Neural cell (in vitro differentiated cells): ENCODE results near the gene UGT1A3. TPM values are rescaled to one million over a fixed set of nuclear protein-coding genes. Genes with fewer than 3 reads are reported as not detected.

Source experiments
- H2AFZ ChIP-seq: fragments of 200-600, 300-800 bp; sonication (generic), shearing (Covaris generic); 2 replicates; pipeline ENCODE4 v1.6.0; 2014; ENCODE audit warnings: low read depth, mild to moderate bottlenecking, antibody characterized with exemption, low read length, moderate library complexity
- H3F3A ChIP-seq: fragments of 200-600 bp; shearing (Covaris generic); 2 replicates; pipeline ENCODE4 v1.6.1; 2016; ENCODE audit warnings: mild to moderate bottlenecking, moderate library complexity, mixed read lengths, antibody characterized with exemption, low read length; ENCODE audit not compliant: insufficient read depth, poor library complexity, severe bottlenecking
- H3K27ac ChIP-seq: fragments of 200-600, 300-800 bp; sonication (generic), shearing (Covaris generic); 2 replicates; pipeline ENCODE4 v1.5.1; 2014; ENCODE audit warnings: mild to moderate bottlenecking, low read length, moderate library complexity
- H3K27me3 ChIP-seq: fragments of 300-800, 200-600 bp; sonication (generic), shearing (Covaris generic); 2 replicates; pipeline ENCODE4 v1.6.0; 2014; ENCODE audit warnings: mild to moderate bottlenecking, low read depth, low read length, moderate library complexity; ENCODE audit not compliant: insufficient read depth
- H3K36me3 ChIP-seq: fragments of 300-800, 200-600 bp; sonication (generic), shearing (Covaris generic); 2 replicates; pipeline ENCODE4 v1.5.1; 2014; ENCODE audit warnings: mild to moderate bottlenecking, antibody characterized with exemption, low read length, moderate library complexity; ENCODE audit not compliant: insufficient read depth
- H3K4me2 ChIP-seq: fragments of 300-800, 200-600 bp; sonication (generic), shearing (Covaris generic); 2 replicates; pipeline ENCODE4 v1.6.0; 2014; ENCODE audit warnings: mild to moderate bottlenecking, low read length
- H3K4me3 ChIP-seq: fragments of 300-800, 200-600 bp; sonication (generic), shearing (Covaris generic); 2 replicates; pipeline ENCODE4 v1.5.1; 2014; ENCODE audit warnings: mild to moderate bottlenecking, low read length, moderate library complexity
- H3K79me2 ChIP-seq: fragments of 200-600 bp; shearing (Covaris generic); replicated peaks from 2 replicates; pipeline ENCODE4 v1.6.0; 2014; ENCODE audit warnings: mild to moderate bottlenecking, low read length, moderate library complexity; ENCODE audit not compliant: insufficient read depth
- H3K9ac ChIP-seq: fragments of 300-800, 200-600 bp; sonication (generic), shearing (Covaris generic); 2 replicates; pipeline ENCODE4 v1.6.1; 2016; ENCODE audit warnings: mild to moderate bottlenecking, low read length, mixed read lengths
- H3K9me2 ChIP-seq: fragments of 200-600 bp; shearing (Covaris generic); 2 replicates; pipeline ENCODE4 v1.6.1; 2016; ENCODE audit warnings: mild to moderate bottlenecking, low read length, mixed read lengths; ENCODE audit not compliant: insufficient read depth
- H3K9me3 ChIP-seq: fragments of 200-600, 300-800 bp; sonication (generic), shearing (Covaris generic); 2 replicates; pipeline ENCODE4 v1.6.1; 2016; ENCODE audit warnings: mild to moderate bottlenecking, mixed run types, low read length, moderate library complexity, mixed read lengths
- H4K20me1 ChIP-seq: fragments of 200-600 bp; shearing (Covaris generic); 2 replicates; pipeline ENCODE4 v1.6.1; 2016; ENCODE audit warnings: mild to moderate bottlenecking, mixed run types; ENCODE audit not compliant: insufficient read depth
- EP300 ChIP-seq: fragments of 450-650 bp; conservative IDR thresholded peaks from 2 replicates; pipeline ENCODE4 v1.6.1; 2014; ENCODE audit warnings: antibody characterized with exemption, mild to moderate bottlenecking, moderate library complexity; ENCODE audit not compliant: poor library complexity, severe bottlenecking
- EZH2 ChIP-seq: fragments of 200-600, 300-800 bp; shearing (Covaris generic), sonication (generic); IDR thresholded peaks from 2 replicates; pipeline ENCODE4 v1.6.1; 2014; ENCODE audit warnings: antibody characterized with exemption, low read length, borderline replicate concordance, mild to moderate bottlenecking; ENCODE audit not compliant: insufficient read depth, poor library complexity, severe bottlenecking
- MXI1 ChIP-seq: fragments of 450-650 bp; conservative IDR thresholded peaks from 2 replicates; pipeline ENCODE4 v1.6.1; 2014; ENCODE audit warnings: antibody characterized with exemption, mild to moderate bottlenecking; ENCODE audit not compliant: poor library complexity, severe bottlenecking
- POLR2AphosphoS5 ChIP-seq: IDR thresholded peaks from 2 replicates; pipeline ENCODE4 v1.6.1; 2012
- RAD21 ChIP-seq: fragments of 450-650 bp; conservative IDR thresholded peaks from 2 replicates; pipeline ENCODE4 v1.6.1; 2014; ENCODE audit warnings: antibody characterized with exemption, mild to moderate bottlenecking, moderate library complexity
- REST ChIP-seq: IDR thresholded peaks from 2 replicates; pipeline ENCODE4 v1.6.1; 2012; ENCODE audit warnings: borderline replicate concordance
- SMC3 ChIP-seq: fragments of 450-650 bp; conservative IDR thresholded peaks from 2 replicates; pipeline ENCODE4 v1.6.1; 2014; ENCODE audit warnings: antibody characterized with exemption, mild to moderate bottlenecking, moderate library complexity; ENCODE audit not compliant: poor library complexity
- TAF1 ChIP-seq: IDR thresholded peaks from 2 replicates; pipeline ENCODE4 v1.6.1; 2012; ENCODE audit warnings: low read depth
- polyA plus RNA-seq: library from polyadenylated mRNA; depleted of rRNA; stranded (reverse); fragments of >200 nt; gene quantifications from 2 replicates; pipeline ENCODE4 v1.2.3, GENCODE V29; 2014
- TF ChIP-seq, protein P1 (sequence below): fragments of 450-650 bp; IDR thresholded peaks from 2 replicates; pipeline ENCODE4 v1.5.1; 2014; ENCODE audit warnings: antibody characterized with exemption, mild to moderate bottlenecking, moderate library complexity; ENCODE audit not compliant: poor library complexity, severe bottlenecking

Gene UGT1A3
- polyA plus RNA-seq, 1 donor from 2014 or later: not detected

DNA sequence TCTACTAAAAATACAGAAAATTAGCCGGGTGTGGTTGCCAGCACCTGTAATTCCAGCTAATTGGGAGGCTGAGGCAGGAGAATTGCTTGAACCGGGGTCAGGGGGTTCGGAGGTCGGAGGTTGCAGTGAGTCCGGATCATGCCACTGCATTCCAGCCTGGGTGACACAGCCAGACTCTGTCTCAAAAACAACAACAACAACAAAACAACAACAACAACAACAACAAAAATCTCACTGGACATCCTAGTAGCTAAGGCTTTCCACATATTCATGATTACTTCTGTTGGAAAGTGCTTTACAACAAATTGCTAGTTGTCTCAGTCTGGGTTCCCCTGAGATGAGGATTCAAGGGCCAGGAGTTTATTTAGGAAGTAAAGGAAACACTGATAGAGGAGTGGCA lies 45.0 kb downstream of the UGT1A3 start:
- Histone ChIP-seq H3K27me3 (no peaks in the 10 kb centered on the region), H4K20me1 (no peaks in the 10 kb centered on the region), H3K4me2 (no peak overlapping the region), H3K4me3 (no peak overlapping the region), H3F3A (no peaks in the 10 kb centered on the region), H2AFZ (no peak overlapping the region), H3K27ac (no peak overlapping the region), H3K9me3 (peaks cover 3% of the 10 kb centered on the region), H3K9me2 (no peaks in the 10 kb centered on the region), H3K36me3 (no peaks in the 10 kb centered on the region), H3K79me2 (no peaks in the 10 kb centered on the region), H3K9ac (no peak overlapping the region)
- TF ChIP-seq RAD21 (no peak), EZH2 (no peak), SMC3 (no peak), EP300 (no peak), POLR2AphosphoS5 (no peak), REST (no peak), MXI1 (no peak), TAF1 (no peak)
- TF ChIP-seq, protein P1, sequence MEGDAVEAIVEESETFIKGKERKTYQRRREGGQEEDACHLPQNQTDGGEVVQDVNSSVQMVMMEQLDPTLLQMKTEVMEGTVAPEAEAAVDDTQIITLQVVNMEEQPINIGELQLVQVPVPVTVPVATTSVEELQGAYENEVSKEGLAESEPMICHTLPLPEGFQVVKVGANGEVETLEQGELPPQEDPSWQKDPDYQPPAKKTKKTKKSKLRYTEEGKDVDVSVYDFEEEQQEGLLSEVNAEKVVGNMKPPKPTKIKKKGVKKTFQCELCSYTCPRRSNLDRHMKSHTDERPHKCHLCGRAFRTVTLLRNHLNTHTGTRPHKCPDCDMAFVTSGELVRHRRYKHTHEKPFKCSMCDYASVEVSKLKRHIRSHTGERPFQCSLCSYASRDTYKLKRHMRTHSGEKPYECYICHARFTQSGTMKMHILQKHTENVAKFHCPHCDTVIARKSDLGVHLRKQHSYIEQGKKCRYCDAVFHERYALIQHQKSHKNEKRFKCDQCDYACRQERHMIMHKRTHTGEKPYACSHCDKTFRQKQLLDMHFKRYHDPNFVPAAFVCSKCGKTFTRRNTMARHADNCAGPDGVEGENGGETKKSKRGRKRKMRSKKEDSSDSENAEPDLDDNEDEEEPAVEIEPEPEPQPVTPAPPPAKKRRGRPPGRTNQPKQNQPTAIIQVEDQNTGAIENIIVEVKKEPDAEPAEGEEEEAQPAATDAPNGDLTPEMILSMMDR: no peak

GRCh38 chr2:233775414-233775813 lies 46.6 kb downstream of the UGT1A3 start:
- no peaks in the 10 kb centered on the region for H4K20me1 ChIP-seq
- no peaks in the 10 kb centered on the region for H3K9me2 ChIP-seq
- no peaks in the 10 kb centered on the region for H3K27me3 ChIP-seq
- H3K4me3 ChIP-seq: no peak overlapping the region
- TF ChIP-seq SMC3 (no peak), EZH2 (no peak)
- TF ChIP-seq, protein P1: no peak
- H3K9ac ChIP-seq: no peak overlapping the region
- peaks cover 3% of the 10 kb centered on the region for H3K9me3 ChIP-seq
- no peak overlapping the region for H3K4me2 ChIP-seq
- no peaks in the 10 kb centered on the region for H3K36me3 ChIP-seq
- no peaks in the 10 kb centered on the region for H3K79me2 ChIP-seq
- H2AFZ ChIP-seq: no peak overlapping the region
- no peaks in the 10 kb centered on the region for H3F3A ChIP-seq
- no peak overlapping the region for H3K27ac ChIP-seq
